DMS114 treated with DMSO at 0.1 percent for 48 hours (cell line): ENCODE measurements around the gene TCEANC2.
"Not testable (repeated sequence)": the region's sequence is repeated elsewhere in the genome, so short reads cannot be mapped to it uniquely, and the experiment has no call there.

ENCODE experiments used
- DNase-seq: peaks from one replicate; lab custom pipeline; 2025; ENCODE audit not compliant: unreplicated experiment; lab: John Stamatoyannopoulos, UW

TCEANC2 gene

DNA sequence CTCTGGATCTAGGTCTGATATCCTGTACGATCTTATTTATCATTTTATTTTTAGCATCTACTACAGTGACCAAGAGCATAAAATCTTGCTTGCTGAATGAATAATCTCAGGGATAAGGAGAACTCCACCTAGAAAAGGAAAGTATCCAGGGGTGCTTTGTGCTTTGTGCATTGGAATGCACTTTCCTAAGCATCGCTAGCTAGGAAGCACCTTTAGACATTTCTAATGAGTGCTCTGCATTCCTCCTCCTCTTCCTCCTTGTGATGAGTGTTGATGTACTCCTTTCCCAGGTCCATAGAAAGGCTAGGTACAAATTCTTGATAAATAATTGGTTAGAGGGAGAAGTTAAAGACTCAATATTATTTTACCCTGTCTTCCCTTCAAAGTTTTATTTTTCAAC, 31.4 kb downstream of the TCEANC2 start:
- no peak for DNase-seq

DNA sequence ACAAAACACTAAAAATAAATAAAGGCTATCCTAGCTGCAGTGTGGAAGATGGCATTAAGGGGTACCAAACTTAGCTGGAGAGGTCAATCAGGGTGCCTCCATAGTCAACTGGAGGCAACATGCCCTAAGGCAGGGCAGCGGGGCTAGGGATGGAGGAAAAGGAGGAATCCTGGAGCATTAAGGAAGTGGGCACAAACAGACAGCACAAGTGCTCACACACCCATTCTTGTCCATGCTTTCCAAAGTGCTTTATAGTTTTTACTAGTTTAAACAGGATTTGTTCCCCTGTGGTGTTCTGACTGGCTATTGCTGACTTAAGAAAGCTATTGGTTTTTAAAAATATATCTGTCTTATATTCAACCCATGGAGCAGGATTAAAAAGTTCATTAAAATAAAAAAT, 33.3 kb downstream of the TCEANC2 start:
- DNase-seq, result no peak

GRCh38 chr1:54088385-54088784, 35.0 kb downstream of the TCEANC2 start:
- no peak for DNase-seq

DNA sequence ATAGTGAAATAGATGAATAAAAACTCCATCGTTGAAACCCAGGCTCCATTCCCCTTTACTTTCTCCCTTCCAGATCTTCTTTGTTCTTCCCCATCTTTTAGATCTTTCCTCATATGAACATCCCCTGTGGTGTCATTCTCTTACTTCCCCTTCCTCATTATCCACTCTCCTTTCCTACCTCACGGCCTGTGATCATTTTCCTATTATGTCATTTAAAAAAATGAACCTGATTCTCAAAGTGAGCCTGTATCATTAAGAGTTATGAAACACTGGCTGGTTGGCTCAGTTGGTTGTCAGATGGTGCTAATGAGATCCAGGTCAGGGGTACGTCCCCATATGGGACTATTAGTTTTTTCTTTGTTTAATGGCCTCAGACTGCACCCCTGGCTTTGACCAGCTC, 38.3 kb downstream of the TCEANC2 start:
- DNase-seq, result no peak

DNA sequence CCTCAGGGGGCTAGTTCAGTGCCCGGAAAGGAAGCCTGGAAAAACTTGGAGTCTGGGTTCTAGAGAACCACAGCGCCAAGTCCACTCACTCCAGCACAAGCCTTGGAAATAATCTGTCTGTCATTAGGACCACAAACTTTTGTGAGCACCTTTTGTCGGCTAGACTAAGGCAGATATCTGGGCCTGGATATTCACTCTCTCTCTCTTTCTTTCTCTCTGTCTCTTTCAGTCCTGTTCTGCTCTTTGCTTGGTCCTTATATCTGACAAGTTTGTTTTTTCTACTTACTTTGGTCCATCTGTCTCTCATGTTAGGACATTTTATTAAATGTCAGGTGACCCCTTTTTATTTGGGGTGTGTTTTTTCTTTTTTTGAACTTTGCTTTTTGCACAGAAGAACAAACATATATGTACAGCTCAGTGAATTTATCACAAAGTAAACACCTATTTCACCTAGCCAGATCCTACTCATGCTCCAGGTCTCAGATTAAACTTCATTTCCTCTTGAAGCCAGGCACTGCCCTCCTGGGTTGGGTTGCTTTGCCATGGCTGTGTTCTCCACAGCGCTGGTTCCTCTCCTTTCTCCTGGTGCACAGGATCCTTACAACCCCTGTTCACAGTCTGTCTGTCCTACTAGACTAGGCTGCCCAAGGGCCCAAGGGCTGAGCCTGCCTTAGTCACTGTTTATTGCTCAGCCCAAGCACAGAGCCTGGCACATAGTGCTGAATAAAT, 40.8 kb downstream of the TCEANC2 start:
- DNase-seq, result no peak

GRCh38 chr1:54094730-54095105, 41.3 kb downstream of the TCEANC2 start:
- DNase-seq, result not testable (repeated sequence)

- DNase-seq, result no peak
Observed at GRCh38 chr1:54095546-54096226, 42.3 kb downstream of the TCEANC2 start.

GRCh38 chr1:54096227-54096876, 42.9 kb downstream of the TCEANC2 start:
- no peak for DNase-seq

GRCh38 chr1:54096877-54097240, 43.5 kb downstream of the TCEANC2 start:
- no peak for DNase-seq

GRCh38 chr1:54099061-54099610, 45.7 kb downstream of the TCEANC2 start:
- DNase-seq, result no peak

GRCh38 chr1:54100500-54100899, 47.1 kb downstream of the TCEANC2 start:
- no peak for DNase-seq

- DNase-seq, result no peak
Observed at GRCh38 chr1:54103414-54103813, 50.0 kb downstream of the TCEANC2 start.

GRCh38 chr1:54104613-54105012, 51.2 kb downstream of the TCEANC2 start:
- not testable (repeated sequence) for DNase-seq

- DNase-seq, result no peak
Observed at GRCh38 chr1:54105080-54105479, 51.7 kb downstream of the TCEANC2 start.

GRCh38 chr1:54105736-54106269, 52.4 kb downstream of the TCEANC2 start:
- DNase-seq, result no peak

DNA sequence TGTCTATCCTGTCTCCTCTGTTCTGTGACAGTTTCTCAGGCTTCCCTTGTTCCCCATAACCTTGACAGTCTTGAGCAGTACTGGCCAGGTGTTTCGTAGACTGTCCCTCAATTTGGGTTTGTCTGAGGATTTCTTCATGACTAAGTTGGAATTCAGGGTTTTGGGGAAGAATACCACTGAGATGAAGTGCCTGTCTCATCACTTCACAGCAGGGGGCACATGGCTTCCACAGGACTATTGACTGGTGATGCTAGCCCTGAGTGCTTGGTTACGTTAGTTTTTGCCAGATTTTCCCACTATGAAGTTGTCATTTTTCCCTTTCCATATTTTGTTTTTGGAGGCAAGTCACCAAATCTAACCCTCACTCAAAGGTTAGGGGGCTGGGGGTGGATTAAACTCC, 53.7 kb downstream of the TCEANC2 start:
- peak; percentile 7 for DNase-seq

DNA sequence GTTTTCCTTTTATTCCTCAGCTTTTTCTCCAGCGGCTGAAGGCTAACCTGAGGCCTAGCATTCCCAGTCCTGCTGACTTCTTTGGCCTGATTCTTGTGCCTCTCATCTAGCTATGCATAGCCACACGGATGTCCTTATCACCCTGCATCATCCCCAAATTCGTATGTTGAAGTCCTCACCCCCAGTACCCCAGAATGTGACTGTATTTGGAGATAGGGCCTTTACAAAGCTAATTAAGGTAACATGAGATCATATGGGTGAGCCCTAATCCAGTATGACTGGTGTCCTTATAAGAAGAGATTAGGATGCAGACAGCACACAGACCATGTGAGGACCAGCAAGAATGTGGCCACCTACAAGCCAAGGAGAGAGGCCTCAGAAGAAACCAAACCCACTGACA, 54.7 kb downstream of the TCEANC2 start:
- no peak for DNase-seq

GRCh38 chr1:54109129-54110090, 56.0 kb downstream of the TCEANC2 start:
- DNase-seq, result no peak

DNA sequence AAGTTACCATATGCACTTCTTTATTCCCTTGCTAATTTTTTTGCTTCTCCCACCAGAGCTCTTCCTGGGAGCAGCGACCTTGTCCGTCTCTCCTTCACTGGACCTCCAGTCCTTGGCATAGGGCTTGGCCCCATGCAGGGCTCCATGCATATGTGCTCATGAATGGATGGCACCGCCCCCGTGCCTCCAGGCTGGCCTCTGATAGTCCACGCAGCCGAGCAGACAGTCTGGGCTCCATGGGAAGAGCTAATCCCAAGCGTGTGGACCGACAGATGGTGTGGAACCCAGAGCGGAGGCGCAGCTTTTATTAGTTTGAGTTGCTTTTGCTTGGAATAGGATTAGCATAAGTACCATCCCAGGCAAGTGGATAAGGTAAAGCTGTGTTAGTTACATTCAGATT, 57.6 kb downstream of the TCEANC2 start:
- no peak for DNase-seq

- no peak for DNase-seq
Observed at GRCh38 chr1:54111624-54112023, 58.2 kb downstream of the TCEANC2 start.

DNA sequence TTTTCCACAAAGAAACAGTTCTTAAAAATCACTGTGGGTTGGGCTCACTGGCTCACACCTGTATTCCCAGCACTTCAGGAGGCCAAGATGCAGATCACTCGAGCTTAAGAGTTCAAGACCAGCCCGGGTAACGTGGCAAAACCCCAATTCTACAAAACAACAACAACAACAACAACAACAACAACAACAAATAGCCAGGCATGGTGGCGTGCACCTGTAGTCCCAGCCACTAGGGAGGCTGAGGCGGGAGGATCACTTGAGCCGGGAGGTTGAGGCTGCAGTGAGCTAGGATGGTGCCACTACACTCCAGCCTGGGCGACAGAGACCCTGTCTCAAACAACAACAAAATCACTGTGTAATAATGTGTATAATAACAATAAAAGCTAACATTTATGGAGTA, 58.6 kb downstream of the TCEANC2 start:
- DNase-seq, result no peak
